PC-9 (cell line): ENCODE results near the gene RXRA. TPM values are rescaled to one million over a fixed set of nuclear protein-coding genes. Genes with fewer than 3 reads are reported as not detected.

ENCODE experiments used
- BruUV-seq: library from RNA; stranded (reverse); fragments of 400-500 nt; replicated peaks from 2 replicates; lab custom pipeline; 2021; lab: Mats Ljungman, UMichigan
- CTCF ChIA-PET: fragments of 300-600 bp; sonication (Branson Sonifier 250); formaldehyde crosslinking; loops from one replicate; lab custom pipeline; 2022; ENCODE audit warnings: antibody characterized with exemption; lab: Charles Lee
- POLR2A ChIA-PET: fragments of 300-600 bp; sonication (Branson Sonifier 250); formaldehyde crosslinking; loops from one replicate; lab custom pipeline; 2022; ENCODE audit warnings: antibody characterized with exemption; ENCODE audit not compliant: unreplicated experiment; lab: Charles Lee
- DNase-seq, 2 experiments: peaks; one replicate each; pipeline versions ENCODE4 v3.0.0 to v3.0.0-alpha.2; 2015 to 2022; ENCODE audit warnings: mixed read lengths in 1 of 2
- H2AFZ ChIP-seq: fragments of 200-600 bp; sonication (generic); 2 replicates; pipeline ENCODE4 v1.8.1; 2017; ENCODE audit warnings: antibody characterized with exemption
- H3F3A ChIP-seq: fragments of 200-600 bp; sonication (generic); 2 replicates; pipeline ENCODE4 v1.8.1; 2017; ENCODE audit warnings: antibody characterized with exemption, mild to moderate bottlenecking, low read depth; ENCODE audit not compliant: insufficient read depth
- H3K27ac ChIP-seq: fragments of 200-600 bp; sonication (generic); 2 replicates; pipeline ENCODE4 v1.6.1; 2016; ENCODE audit warnings: mixed run types
- H3K27me3 ChIP-seq: fragments of 200-600 bp; sonication (generic); 2 replicates; pipeline ENCODE4 v1.6.1; 2016; ENCODE audit warnings: low read depth, mixed run types; ENCODE audit not compliant: insufficient read depth
- H3K36me3 ChIP-seq: fragments of 200-600 bp; sonication (generic); 2 replicates; pipeline ENCODE4 v1.6.1; 2016; ENCODE audit warnings: low read depth, mixed run types
- H3K4me1 ChIP-seq: fragments of 200-600 bp; sonication (generic); replicated peaks from 2 replicates; pipeline ENCODE4 v1.6.1; 2016; ENCODE audit warnings: mixed run types; ENCODE audit not compliant: insufficient read depth
- H3K4me2 ChIP-seq: fragments of 200-600 bp; sonication (generic); 2 replicates; pipeline ENCODE4 v1.6.1; 2017; ENCODE audit warnings: mixed run types
- H3K4me3 ChIP-seq: fragments of 200-600 bp; sonication (generic); 2 replicates; pipeline ENCODE4 v1.6.1; 2016; ENCODE audit warnings: mixed run types
- H3K79me2 ChIP-seq: fragments of 200-600 bp; sonication (generic); 2 replicates; pipeline ENCODE4 v1.6.1; 2017; ENCODE audit warnings: low read depth, mixed run types
- H3K9me2 ChIP-seq: fragments of 200-600 bp; sonication (generic); 2 replicates; pipeline ENCODE4 v1.8.1; 2017; ENCODE audit warnings: mild to moderate bottlenecking; ENCODE audit not compliant: insufficient read depth
- H3K9me3 ChIP-seq: fragments of 200-600 bp; sonication (generic); 2 replicates; pipeline ENCODE4 v1.8.1; 2016; ENCODE audit warnings: low read depth; ENCODE audit not compliant: insufficient read depth
- H4K20me1 ChIP-seq: fragments of 200-600 bp; sonication (generic); 2 replicates; pipeline ENCODE4 v1.8.1; 2017; ENCODE audit not compliant: insufficient read depth
- EZH2 ChIP-seq: fragments of 200-600 bp; sonication (generic); IDR thresholded peaks from 2 replicates; pipeline ENCODE4 v1.8.0; 2017; ENCODE audit warnings: antibody characterized with exemption, low read depth
- intact Hi-C: fragments of 100-400 bp; cut with micrococcal nuclease; formaldehyde crosslinking; loops from one replicate; pipeline ENCODE4 v1.10.0; 2022; ENCODE audit not compliant: unreplicated experiment
- total RNA-seq: library from RNA; stranded (reverse); gene quantifications from 2 replicates; pipeline ENCODE4 v1.2.3, GENCODE V29; 2021
- TF ChIP-seq, protein P1 (sequence below): fragments of 200-600 bp; sonication (generic); conservative IDR thresholded peaks from 2 replicates; pipeline ENCODE4 v1.6.1; 2017; ENCODE audit warnings: mixed run types, antibody characterized with exemption, mild to moderate bottlenecking, moderate library complexity

Gene RXRA
- total RNA-seq, 1 experiment from 2014 or later, result 146 TPM

DNA sequence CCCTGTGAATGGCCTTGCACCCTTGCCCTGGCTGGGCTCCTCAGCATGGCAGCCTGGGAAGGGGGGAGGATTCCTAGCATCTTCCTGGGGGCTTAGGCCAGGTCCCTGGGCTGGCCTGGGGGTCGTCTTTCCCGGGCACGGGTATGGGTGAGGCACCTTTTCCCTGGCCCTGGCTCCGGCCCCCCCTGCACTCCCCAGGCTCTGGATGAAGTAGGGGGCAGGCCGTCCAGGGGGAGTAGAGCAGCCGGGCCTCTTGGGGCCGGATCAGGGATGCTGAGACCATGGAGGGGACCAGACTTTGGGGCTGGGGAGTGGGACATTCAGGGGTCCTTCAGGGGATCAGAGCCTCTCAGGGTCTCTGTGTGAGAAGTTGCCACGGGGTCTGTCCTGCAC lies 6.6 kb downstream of the RXRA start:
- Histone ChIP-seq H3K27me3 (no peaks in the 10 kb centered on the region), H2AFZ (no peak overlapping the region), H3K4me2 (no peak overlapping the region), H3K79me2 (peaks cover 100% of the 10 kb centered on the region), H3K9me2 (no peaks in the 10 kb centered on the region), H3K4me1 (peaks cover 42% of the 10 kb centered on the region), H3K27ac (no peak overlapping the region), H3K9me3 (no peaks in the 10 kb centered on the region), H3K4me3 (no peak overlapping the region), H4K20me1 (peaks cover 87% of the 10 kb centered on the region), H3F3A (no peaks in the 10 kb centered on the region), H3K36me3 (no peaks in the 10 kb centered on the region)
- TF ChIP-seq, protein P1, sequence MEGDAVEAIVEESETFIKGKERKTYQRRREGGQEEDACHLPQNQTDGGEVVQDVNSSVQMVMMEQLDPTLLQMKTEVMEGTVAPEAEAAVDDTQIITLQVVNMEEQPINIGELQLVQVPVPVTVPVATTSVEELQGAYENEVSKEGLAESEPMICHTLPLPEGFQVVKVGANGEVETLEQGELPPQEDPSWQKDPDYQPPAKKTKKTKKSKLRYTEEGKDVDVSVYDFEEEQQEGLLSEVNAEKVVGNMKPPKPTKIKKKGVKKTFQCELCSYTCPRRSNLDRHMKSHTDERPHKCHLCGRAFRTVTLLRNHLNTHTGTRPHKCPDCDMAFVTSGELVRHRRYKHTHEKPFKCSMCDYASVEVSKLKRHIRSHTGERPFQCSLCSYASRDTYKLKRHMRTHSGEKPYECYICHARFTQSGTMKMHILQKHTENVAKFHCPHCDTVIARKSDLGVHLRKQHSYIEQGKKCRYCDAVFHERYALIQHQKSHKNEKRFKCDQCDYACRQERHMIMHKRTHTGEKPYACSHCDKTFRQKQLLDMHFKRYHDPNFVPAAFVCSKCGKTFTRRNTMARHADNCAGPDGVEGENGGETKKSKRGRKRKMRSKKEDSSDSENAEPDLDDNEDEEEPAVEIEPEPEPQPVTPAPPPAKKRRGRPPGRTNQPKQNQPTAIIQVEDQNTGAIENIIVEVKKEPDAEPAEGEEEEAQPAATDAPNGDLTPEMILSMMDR, result no peak
- no peak for TF ChIP-seq EZH2
- intact Hi-C loops, result no loop called here
- ChIA-PET POLR2A (no interaction called here), CTCF (no interaction called here)
- DNase-seq, result no peak
- BruUV-seq, result no TSS peak

GRCh38 chr9:134333234-134333873 lies 7.1 kb downstream of the RXRA start:
- H4K20me1 ChIP-seq, result peaks cover 90% of the 10 kb centered on the region
- no peaks in the 10 kb centered on the region for H3F3A ChIP-seq
- no peaks in the 10 kb centered on the region for H3K36me3 ChIP-seq
- DNase-seq, result no peak
- peaks cover 100% of the 10 kb centered on the region for H3K79me2 ChIP-seq
- peaks cover 42% of the 10 kb centered on the region for H3K4me1 ChIP-seq
- ChIA-PET POLR2A (interaction anchor here (0.6 kb wide), 1 partner anchor 37 kb away, joined by 5 read pairs; no protein-coding TSS in a partner anchor), CTCF (no interaction called here)
- H3K4me2 ChIP-seq, result no peak overlapping the region
- H3K4me3 ChIP-seq, result no peak overlapping the region
- H3K27ac ChIP-seq, result no peak overlapping the region
- H2AFZ ChIP-seq, result no peak overlapping the region
- TF ChIP-seq EZH2, result no peak
- TF ChIP-seq, protein P1, result no peak
- no peaks in the 10 kb centered on the region for H3K9me2 ChIP-seq
- BruUV-seq, result no TSS peak
- H3K9me3 ChIP-seq, result no peaks in the 10 kb centered on the region
- no peaks in the 10 kb centered on the region for H3K27me3 ChIP-seq
- intact Hi-C loops, result no loop called here

DNA sequence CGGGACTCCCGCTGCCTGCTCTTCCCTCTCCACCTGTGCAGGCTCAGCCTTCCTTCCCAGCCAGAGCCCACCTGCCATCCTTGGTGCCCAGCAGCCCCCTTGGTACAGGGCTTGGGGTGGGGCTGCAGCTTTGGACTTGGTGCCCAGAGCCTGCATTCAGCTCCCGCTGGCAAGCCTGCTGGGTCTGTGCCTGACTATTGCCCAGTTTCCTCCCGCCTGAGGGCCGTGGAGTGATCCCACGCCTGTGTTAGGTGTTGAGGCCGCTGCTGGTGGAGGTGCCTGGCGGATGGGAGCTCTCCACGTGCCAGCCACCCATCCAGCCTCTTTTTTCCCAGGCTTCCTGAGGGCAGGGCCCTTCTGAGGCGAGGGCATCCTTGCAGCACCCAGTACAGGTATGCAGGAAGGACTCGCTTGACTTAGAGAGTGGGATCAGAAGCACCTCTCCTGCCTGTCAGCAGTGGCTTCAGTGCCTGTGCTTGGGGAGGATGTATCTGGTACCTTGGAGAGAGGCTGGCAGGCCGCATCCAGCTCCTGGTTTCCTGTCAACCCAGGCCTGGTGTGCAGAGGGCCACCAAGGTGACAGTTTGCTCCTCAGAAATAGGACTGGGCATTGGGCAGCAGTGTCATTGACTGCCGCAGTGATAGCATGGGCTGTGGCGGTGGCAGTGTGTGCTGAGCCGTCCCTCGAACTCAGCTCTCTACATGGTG lies 7.8 kb downstream of the RXRA start:
- H3K27ac ChIP-seq, result no peak overlapping the region
- BruUV-seq, result no TSS peak
- no peaks in the 10 kb centered on the region for H3K9me2 ChIP-seq
- DNase-seq, result no peak
- no peak overlapping the region for H2AFZ ChIP-seq
- H3K4me1 ChIP-seq, result peaks cover 37% of the 10 kb centered on the region
- H3K9me3 ChIP-seq, result no peaks in the 10 kb centered on the region
- H3K4me3 ChIP-seq, result no peak overlapping the region
- H3F3A ChIP-seq, result no peaks in the 10 kb centered on the region
- CTCF ChIA-PET, result interaction anchor here (0.5 kb wide), 1 partner anchor 9 kb away, joined by 3 read pairs; no protein-coding TSS in a partner anchor
- H3K4me2 ChIP-seq, result no peak overlapping the region
- H4K20me1 ChIP-seq, result peaks cover 88% of the 10 kb centered on the region
- no peak for TF ChIP-seq EZH2
- TF ChIP-seq, protein P1, result no peak
- intact Hi-C loops, result no loop called here
- POLR2A ChIA-PET, result interaction anchor here (0.6 kb wide), 1 partner anchor 36 kb away, joined by 5 read pairs; no protein-coding TSS in a partner anchor
- H3K79me2 ChIP-seq, result peaks cover 100% of the 10 kb centered on the region
- no peaks in the 10 kb centered on the region for H3K27me3 ChIP-seq
- no peaks in the 10 kb centered on the region for H3K36me3 ChIP-seq
